ENCODE results near the gene CCDC78.

DNA sequence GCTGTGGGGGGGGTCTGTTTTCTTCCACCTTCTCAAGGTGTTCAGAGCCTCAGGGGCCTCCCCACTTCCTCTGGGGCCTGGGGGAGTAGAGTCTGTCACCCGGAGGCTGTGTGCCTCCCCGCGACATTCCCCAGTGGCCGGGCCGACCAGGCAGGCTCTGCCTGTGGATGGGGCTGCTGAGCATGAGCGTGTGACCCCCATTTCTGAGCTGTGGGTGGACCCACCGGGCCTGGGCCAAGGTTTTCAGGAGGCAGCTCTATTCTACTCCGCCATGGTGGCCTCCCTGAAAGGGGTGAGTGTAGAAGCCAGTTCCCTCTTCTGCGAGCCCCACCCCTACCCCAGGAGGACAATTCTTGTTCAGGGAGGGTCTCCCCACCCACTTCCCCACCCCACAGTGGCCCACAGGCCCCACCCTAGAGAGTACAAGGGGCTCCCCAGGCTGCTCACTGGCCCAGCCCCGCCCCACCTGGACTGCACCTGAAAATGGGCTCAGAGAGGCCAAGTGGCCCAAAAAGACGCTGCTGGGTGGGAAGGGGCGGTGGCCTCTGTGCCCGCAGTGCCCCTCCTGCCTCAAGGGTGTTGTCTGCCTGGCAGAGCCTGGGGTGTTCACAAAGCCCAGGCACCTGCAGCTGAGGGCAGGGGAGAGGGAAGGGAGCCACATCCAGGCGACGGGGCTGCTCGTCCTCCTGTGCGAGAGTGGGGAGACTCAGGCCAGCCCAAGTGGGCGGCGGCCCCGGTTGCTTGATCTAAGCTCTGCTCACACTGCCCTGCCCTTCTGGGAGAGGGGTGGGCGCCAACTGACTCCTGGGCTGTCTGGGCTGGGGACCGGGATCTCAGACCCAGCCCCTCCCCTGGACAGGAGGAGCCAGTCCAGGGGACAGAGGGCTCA is 35.6 kb upstream of the CCDC78 start:
- no peak for TF ChIP-seq TAF1 (IDR thresholded peaks at IDR 0.05; ENCODE audit: low read depth)
- no peak for TF ChIP-seq EZH2 (IDR thresholded peaks at IDR 0.05; ENCODE audit: borderline replicate concordance, insufficient read depth, low read length, poor library complexity, severe bottlenecking)
- TF ChIP-seq, protein P1, sequence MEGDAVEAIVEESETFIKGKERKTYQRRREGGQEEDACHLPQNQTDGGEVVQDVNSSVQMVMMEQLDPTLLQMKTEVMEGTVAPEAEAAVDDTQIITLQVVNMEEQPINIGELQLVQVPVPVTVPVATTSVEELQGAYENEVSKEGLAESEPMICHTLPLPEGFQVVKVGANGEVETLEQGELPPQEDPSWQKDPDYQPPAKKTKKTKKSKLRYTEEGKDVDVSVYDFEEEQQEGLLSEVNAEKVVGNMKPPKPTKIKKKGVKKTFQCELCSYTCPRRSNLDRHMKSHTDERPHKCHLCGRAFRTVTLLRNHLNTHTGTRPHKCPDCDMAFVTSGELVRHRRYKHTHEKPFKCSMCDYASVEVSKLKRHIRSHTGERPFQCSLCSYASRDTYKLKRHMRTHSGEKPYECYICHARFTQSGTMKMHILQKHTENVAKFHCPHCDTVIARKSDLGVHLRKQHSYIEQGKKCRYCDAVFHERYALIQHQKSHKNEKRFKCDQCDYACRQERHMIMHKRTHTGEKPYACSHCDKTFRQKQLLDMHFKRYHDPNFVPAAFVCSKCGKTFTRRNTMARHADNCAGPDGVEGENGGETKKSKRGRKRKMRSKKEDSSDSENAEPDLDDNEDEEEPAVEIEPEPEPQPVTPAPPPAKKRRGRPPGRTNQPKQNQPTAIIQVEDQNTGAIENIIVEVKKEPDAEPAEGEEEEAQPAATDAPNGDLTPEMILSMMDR (IDR thresholded peaks at IDR 0.05; ENCODE audit: poor library complexity, severe bottlenecking) = no peak

Measured in neural cell (in vitro differentiated cells).